GM12878 (cell line): ENCODE measurements around the gene HGS. TPM values are rescaled to one million over a fixed set of nuclear protein-coding genes. Genes with fewer than 3 reads are reported as not detected.
A peak's percentile ranks its signal among the peaks of the same experiment; 100 is the strongest.

Source experiments
- ATAC-seq: fragments of 200-7000 bp; cut with Tn5 transposase; 3 replicates; pipeline ENCODE4 v1.9.1; 2020; ENCODE audit warnings: mild to moderate bottlenecking, moderate library complexity
- BruUV-seq: library from RNA; stranded (reverse); fragments of 400-500 nt; replicated peaks from 2 replicates; lab custom pipeline; 2021; lab: Mats Ljungman, UMichigan
- CTCF ChIA-PET: fragments of 300-600 bp; sonication (Branson Sonifier 250); formaldehyde crosslinking; extraction: SDS; loops from one replicate; lab custom pipeline; 2021; ENCODE audit warnings: inconsistent platforms; lab: Yijun Ruan, JAX
- POLR2A ChIA-PET: fragments of 350-600 bp; formaldehyde crosslinking; extraction: SDS; loops from one replicate; lab custom pipeline; 2021; ENCODE audit warnings: inconsistent platforms; lab: Charles Lee
- RAD21 ChIA-PET: fragments of 300-600 bp; sonication (Branson Sonifier 250); formaldehyde crosslinking; loops from one replicate; lab custom pipeline; 2023; ENCODE audit warnings: antibody characterized with exemption; ENCODE audit not compliant: unreplicated experiment; lab: Charles Lee
- SMC1A ChIA-PET: fragments of 300-600 bp; sonication (Branson Sonifier 250); formaldehyde crosslinking; loops from one replicate; lab custom pipeline; 2023; ENCODE audit not compliant: unreplicated experiment, uncharacterized antibody; lab: Charles Lee
- DNase-seq: peaks from one replicate; pipeline ENCODE4 v3.0.0-alpha.2; 2011; ENCODE audit warnings: low read depth, low spot score
- FAIRE-seq: peaks from 3 replicates; lab custom pipeline; 2011; peaks lifted over from hg19 to GRCh38; lab: Jason Lieb, UNC
- H2AFZ ChIP-seq: 2 replicates; pipeline ENCODE4 v1.6.0; 2011; ENCODE audit warnings: low read depth, low read length, control low read depth; ENCODE audit not compliant: control insufficient read depth
- H3K27ac ChIP-seq: 2 replicates; pipeline ENCODE4 v1.5.1; 2011; ENCODE audit warnings: control low read depth; ENCODE audit not compliant: control insufficient read depth, insufficient read depth
- H3K27me3 ChIP-seq, 2 experiments: replicated peaks in 1 of 2; 2 replicates each; pipeline versions ENCODE4 v1.6.0 to v1.6.1; 2011; ENCODE audit warnings: low read length in 1 of 2; ENCODE audit not compliant: control insufficient read depth in 2 of 2, insufficient read depth in 2 of 2
- H3K36me3 ChIP-seq, 2 experiments: 2 replicates each; pipeline ENCODE4 v1.5.1; 2011; ENCODE audit warnings: low read length in 1 of 2; ENCODE audit not compliant: control insufficient read depth in 2 of 2, insufficient read depth in 2 of 2
- H3K4me1 ChIP-seq: 2 replicates; pipeline ENCODE4 v1.6.1; 2011; ENCODE audit warnings: mild to moderate bottlenecking, low read length, moderate library complexity, mixed read lengths; ENCODE audit not compliant: control insufficient read depth, insufficient read depth
- H3K4me2 ChIP-seq: 2 replicates; pipeline ENCODE4 v1.6.0; 2011; ENCODE audit warnings: control low read depth; ENCODE audit not compliant: control insufficient read depth, insufficient read depth
- H3K4me3 ChIP-seq: fragments of 200-600 bp; sonication (generic); 2 replicates; pipeline ENCODE4 v1.5.1; 2016
- H3K79me2 ChIP-seq: 2 replicates; pipeline ENCODE4 v1.6.0; 2011; ENCODE audit warnings: low read length; ENCODE audit not compliant: control insufficient read depth, insufficient read depth
- H3K9ac ChIP-seq: 2 replicates; pipeline ENCODE4 v1.8.0; 2011; ENCODE audit warnings: low read length, control low read depth, mixed read lengths; ENCODE audit not compliant: control insufficient read depth, insufficient read depth
- H3K9me3 ChIP-seq: replicated peaks from 3 replicates; pipeline ENCODE4 v1.5.1; 2011; ENCODE audit warnings: mild to moderate bottlenecking, low read length; ENCODE audit not compliant: control insufficient read depth, insufficient read depth
- H4K20me1 ChIP-seq: 2 replicates; pipeline ENCODE4 v1.6.0; 2011; ENCODE audit not compliant: control insufficient read depth, insufficient read depth
- BACH1 ChIP-seq: fragments of 450-650 bp; IDR thresholded peaks from 2 replicates; pipeline ENCODE4 v1.6.1; 2017; ENCODE audit warnings: mild to moderate bottlenecking, borderline replicate concordance
- CREB1 ChIP-seq: IDR thresholded peaks from 2 replicates; pipeline ENCODE4 v1.6.1; 2012; ENCODE audit warnings: low read depth, mild to moderate bottlenecking, inconsistent platforms
- CTCF ChIP-seq, 3 experiments: IDR thresholded peaks in 2 of 3; conservative IDR thresholded peaks in 1 of 3; 2 replicates each; pipeline ENCODE4 v1.5.1; 2011; ENCODE audit warnings: low read depth in 3 of 3, low read length in 3 of 3, mild to moderate bottlenecking in 3 of 3, control low read depth in 2 of 3, moderate library complexity in 2 of 3, inconsistent platforms in 1 of 3, mixed read lengths in 1 of 3; ENCODE audit not compliant: control insufficient read depth in 2 of 3, insufficient read depth in 1 of 3; ENCODE audit errors: extremely low read depth in 1 of 3
- HSF1 ChIP-seq: fragments of 150-350 bp; IDR thresholded peaks from 2 replicates; pipeline ENCODE4 v1.6.1; 2014; ENCODE audit warnings: mild to moderate bottlenecking, low read depth, low read length
- IKZF1 ChIP-seq: fragments of 450-650 bp; conservative IDR thresholded peaks from 2 replicates; pipeline ENCODE4 v1.6.1; 2017; ENCODE audit warnings: antibody characterized with exemption, mild to moderate bottlenecking
- IRF3 ChIP-seq: fragments of 450-650 bp; IDR thresholded peaks from 2 replicates; pipeline ENCODE4 v1.6.1; 2014; ENCODE audit warnings: mild to moderate bottlenecking
- MEF2B ChIP-seq: fragments of 450-650 bp; IDR thresholded peaks from 2 replicates; pipeline ENCODE4 v1.6.1; 2018; ENCODE audit warnings: mild to moderate bottlenecking, moderate library complexity; ENCODE audit not compliant: partially characterized antibody, poor library complexity, severe bottlenecking
- POU2F2 ChIP-seq: IDR thresholded peaks from 3 replicates; pipeline ENCODE4 v1.6.1; 2011; ENCODE audit warnings: low read depth, mild to moderate bottlenecking, low read length, borderline replicate concordance
- RAD21 ChIP-seq: IDR thresholded peaks from 2 replicates; pipeline ENCODE4 v1.6.1; 2011; ENCODE audit warnings: mild to moderate bottlenecking, low read depth, low read length, moderate library complexity; ENCODE audit not compliant: insufficient read depth
- WGBS: methylation state at CpG from one replicate; pipeline ENCODE4 v1.1.6; 2016; ENCODE audit warnings: low lambda C conversion rate; ENCODE audit not compliant: insufficient replicate concordance, insufficient coverage; ENCODE audit errors: missing lambda C conversion rate; 5-methylcytosine and 5-hydroxymethylcytosine counted together
- in situ Hi-C: fragments of 300-500 bp; cut with MboI; formaldehyde crosslinking; loops from 9 replicates; pipeline ENCODE4 v1.14.3; 2018; ENCODE audit warnings: mixed read lengths
- intact Hi-C: fragments of 100-400 bp; cut with micrococcal nuclease; formaldehyde crosslinking; loops from one replicate; pipeline ENCODE4 v1.14.2; 2022; ENCODE audit not compliant: unreplicated experiment
- polyA plus RNA-seq, 11 experiments: library from polyadenylated mRNA; depleted of rRNA in 4 of 11; unstranded in 6 of 11; stranded (reverse) in 5 of 11; fragments of >200 nt; fragmentation: Nextera tagmentation in 4 of 11; fragmentation: Illumina TruSeq in 1 of 11; extraction: Ambion mirVana in 4 of 11; extraction: Trizol in 1 of 11; gene quantifications; 1 replicate in 1 of 11; 2 replicates in 10 of 11; pipeline versions ENCODE4 v1.2.1 to v1.2.3, GENCODE V29; 2011 to 2016; ENCODE audit warnings: inconsistent platforms in 2 of 11, missing spikeins in 2 of 11, low read depth in 1 of 11
- total RNA-seq, 4 experiments: library from RNA; depleted of rRNA in 3 of 4; stranded (reverse); fragments of >200 nt in 3 of 4; fragmentation: Illumina TruSeq in 1 of 4; extraction: Trizol in 1 of 4; gene quantifications; 2 replicates each; pipeline versions ENCODE4 v1.2.1 to v1.2.3, GENCODE V29; 2013 to 2021

Gene HGS
- total and polyA plus RNA-seq, 10 of the 15 experiments (the other 5 are each of a cell fraction or from before 2014, with no cell fraction given) = 2.2 to 85.6 (median 55.3) TPM

DNA sequence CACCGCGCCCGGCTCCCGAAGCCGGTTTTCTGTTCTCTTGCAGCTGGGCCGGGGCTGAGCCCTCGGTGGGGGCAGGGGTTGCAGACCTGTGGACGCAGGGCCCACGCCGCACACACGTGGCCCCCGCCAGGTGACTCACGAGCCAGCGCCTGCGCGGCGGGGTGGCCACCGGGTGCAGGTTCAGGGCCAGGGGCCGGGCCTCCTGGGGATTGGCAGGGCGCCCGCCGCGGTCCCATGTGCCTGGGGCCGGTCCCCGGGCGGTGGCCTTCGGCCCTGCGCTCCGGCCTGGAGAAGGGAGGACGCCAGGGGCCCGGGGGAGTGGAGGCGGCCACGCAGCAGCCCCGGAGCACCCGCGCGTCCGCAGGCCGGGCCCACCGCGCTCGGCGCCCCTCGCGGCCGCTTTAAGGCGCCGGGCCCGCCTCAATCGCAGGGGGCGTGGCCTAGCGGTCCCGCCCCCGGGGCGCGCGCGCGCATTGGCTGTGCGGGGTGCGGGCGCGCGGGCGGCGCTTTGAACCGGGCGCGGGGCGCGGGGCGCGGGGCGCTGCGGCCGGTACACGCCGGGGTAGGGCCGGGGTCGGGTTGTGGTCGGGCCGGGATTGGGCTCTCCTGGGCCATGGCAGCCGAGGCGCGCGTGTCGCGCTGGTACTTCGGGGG, 28.1 kb downstream of the HGS start, which contains the start of gene SLC25A10 (continued):
- no peak for TF ChIP-seq HSF1

- H3K27ac ChIP-seq = peak overlapping the region; percentile 27; the same call in 1 of the 2 replicates
- no peaks in the 10 kb centered on the region for H3K27me3 ChIP-seq
- WGBS = 3% methylated on average over 39 of the region's 41 CpGs
- FAIRE-seq (no peak), DNase-seq (no peak), ATAC-seq (peak; percentile 26)
- BruUV-seq = no TSS peak
- H3K36me3 ChIP-seq = peaks cover 4 to 12% of the 10 kb centered on the region in 2 experiments; a peak in 3 of 4 replicates
- H3K4me3 ChIP-seq = peak overlapping the region; percentile 89
- POLR2A ChIA-PET = interaction anchor here (1.4 to 1.5 kb wide), 2 partner anchors 9 to 255 kb away, joined by 3 to 4 read pairs; partner anchors contain the start of gene MRPL12
- H3K9ac ChIP-seq = peak overlapping the region; percentile 71
- intact Hi-C loops (no loop called here), in situ Hi-C loops (no loop called here)
- peak overlapping the region; percentile 60 for H3K4me2 ChIP-seq
- H2AFZ ChIP-seq = peak overlapping the region; percentile 58
- peaks cover 20% of the 10 kb centered on the region for H3K79me2 ChIP-seq
- no peaks in the 10 kb centered on the region for H4K20me1 ChIP-seq
- RAD21 ChIA-PET = no interaction called here
- CTCF ChIA-PET = interaction anchor here (1.1 to 1.8 kb wide), 4 partner anchors 9 to 119 kb away, joined by 3 to 9 read pairs (median 4); partner anchors contain the start of gene MRPL12
- H3K4me1 ChIP-seq = peaks cover 18% of the 10 kb centered on the region
- TF ChIP-seq POU2F2 (no peak), IRF3 (0 out of 2 replicates have a peak, but pooled peaks have one; percentile 7), IKZF1 (peak; percentile 9; the same call in 1 of the 2 replicates), MEF2B (no peak), RAD21 (0 out of 2 replicates have a peak, but pooled peaks have one; percentile 5), BACH1 (peak; percentile 16; the same call in 1 of the 2 replicates), CREB1 (0 out of 2 replicates have a peak, but pooled peaks have one; percentile 18), CTCF (IDR thresholded peaks at IDR 0.05 in 2 of 3, conservative IDR thresholded peaks at IDR 0.05 in 1 of 3; ENCODE audit: control insufficient read depth in 2 of 3, extremely low read depth in 1 of 3, insufficient read depth in 1 of 3, low read depth in 3 of 3, low read length in 3 of 3) (peak in 2 of 3 experiments; percentile 13 to 18; a peak in 1 of 6 replicates)
- no peaks in the 10 kb centered on the region for H3K9me3 ChIP-seq
- SMC1A ChIA-PET = interaction anchor here (0.8 to 1.3 kb wide), 2 partner anchors 30 to 131 kb away, joined by 3 read pairs; no protein-coding TSS in a partner anchor
Measured at GRCh38 chr17:81712468-81713003, 28.7 kb downstream of the HGS start.
